OCI-LY1 (cell line): Measurements from ENCODE around the gene MAGI2.

ENCODE experiments used
- H2AFZ ChIP-seq: fragments of 200-600 bp; sonication (generic), shearing (Covaris generic); 2 replicates; pipeline ENCODE4 v1.6.0; 2014; ENCODE audit warnings: antibody characterized with exemption, mild to moderate bottlenecking, low read length
- H3F3A ChIP-seq: fragments of 200-600 bp; sonication (generic), shearing (Covaris generic); 2 replicates; pipeline ENCODE4 v1.6.0; 2014; ENCODE audit warnings: mild to moderate bottlenecking, antibody characterized with exemption, low read length, moderate library complexity; ENCODE audit not compliant: insufficient read depth
- H3K27ac ChIP-seq: fragments of 200-600 bp; sonication (generic); 2 replicates; pipeline ENCODE4 v1.5.1; 2014; ENCODE audit warnings: low read length, mixed run types, mild to moderate bottlenecking, low read depth; ENCODE audit not compliant: poor library complexity, severe bottlenecking
- H3K27me3 ChIP-seq: fragments of 200-600 bp; sonication (generic); 2 replicates; pipeline ENCODE4 v1.6.0; 2014; ENCODE audit warnings: antibody characterized with exemption, mild to moderate bottlenecking, low read length, moderate library complexity; ENCODE audit not compliant: insufficient read depth
- H3K36me3 ChIP-seq: fragments of 200-600 bp; sonication (generic); 2 replicates; pipeline ENCODE4 v1.6.1; 2014; ENCODE audit warnings: mild to moderate bottlenecking, antibody characterized with exemption, low read length, moderate library complexity, mixed read lengths; ENCODE audit not compliant: insufficient read depth
- H3K4me1 ChIP-seq: fragments of 200-600 bp; sonication (generic); 2 replicates; pipeline ENCODE4 v1.5.1; 2014; ENCODE audit warnings: mild to moderate bottlenecking, low read length, moderate library complexity; ENCODE audit not compliant: insufficient read depth, severe bottlenecking
- H3K4me2 ChIP-seq: fragments of 200-600 bp; sonication (generic), shearing (Covaris generic); 2 replicates; pipeline ENCODE4 v1.6.1; 2014; ENCODE audit warnings: low read length
- H3K4me3 ChIP-seq: fragments of 200-600 bp; sonication (generic); 2 replicates; pipeline ENCODE4 v1.5.1; 2014; ENCODE audit warnings: low read length, low read depth, mild to moderate bottlenecking, mixed read lengths; ENCODE audit not compliant: poor library complexity, severe bottlenecking
- H3K79me2 ChIP-seq: fragments of 200-600 bp; shearing (Covaris generic); 2 replicates; pipeline ENCODE4 v1.6.1; 2016; ENCODE audit warnings: mixed run types, low read length, mixed read lengths; ENCODE audit not compliant: insufficient read depth
- H3K9ac ChIP-seq: fragments of 200-600 bp; sonication (generic), shearing (Covaris generic); 2 replicates; pipeline ENCODE4 v1.6.1; 2014; ENCODE audit warnings: mild to moderate bottlenecking, low read length, mixed read lengths
- H3K9me2 ChIP-seq: fragments of 200-600 bp; sonication (generic), shearing (Covaris generic); 2 replicates; pipeline ENCODE4 v1.6.1; 2014; ENCODE audit warnings: low read depth, mild to moderate bottlenecking, low read length, mixed read lengths
- H3K9me3 ChIP-seq: fragments of 200-600 bp; shearing (Covaris generic); 2 replicates; pipeline ENCODE4 v1.6.1; 2014; ENCODE audit warnings: low read length, mixed read lengths
- H4K20me1 ChIP-seq: fragments of 200-600 bp; sonication (generic), shearing (Covaris generic); 2 replicates; pipeline ENCODE4 v1.6.0; 2016; ENCODE audit warnings: mild to moderate bottlenecking, low read length; ENCODE audit not compliant: insufficient read depth
- EZH2 ChIP-seq: fragments of 200-600 bp; sonication (generic), shearing (Covaris generic); IDR thresholded peaks from 2 replicates; pipeline ENCODE4 v1.8.0; 2017; ENCODE audit warnings: borderline replicate concordance, mixed run types, mild to moderate bottlenecking, antibody characterized with exemption, low read length, moderate library complexity, mixed read lengths
- TF ChIP-seq, protein P1 (sequence below): fragments of 200-600 bp; sonication (generic), shearing (Covaris generic); IDR thresholded peaks from 2 replicates; pipeline ENCODE4 v1.5.1; 2017; ENCODE audit warnings: mild to moderate bottlenecking, antibody characterized with exemption, low read length, moderate library complexity, mixed read lengths

Gene MAGI2

DNA sequence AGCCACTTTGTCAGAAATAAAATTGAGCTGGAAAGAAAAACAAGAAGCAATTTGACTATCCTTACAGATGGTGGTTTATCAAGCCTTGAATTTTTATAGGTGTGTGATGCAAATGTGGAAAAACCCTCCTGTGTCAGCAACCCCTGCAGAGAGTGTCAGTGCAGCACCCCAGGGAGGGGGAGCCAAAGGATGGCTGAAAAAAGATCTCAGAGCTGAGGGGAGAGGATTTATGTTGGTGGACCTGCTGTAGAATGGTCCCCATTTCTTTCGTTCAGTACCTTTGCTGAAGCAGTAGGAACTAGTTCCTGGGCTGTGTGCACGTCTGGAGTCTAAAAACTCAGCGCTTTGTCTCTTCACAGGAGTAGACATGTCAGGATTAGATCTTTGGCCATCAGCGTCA is 1415.9 kb downstream of the MAGI2 start:
- no peak overlapping the region for H3K9ac ChIP-seq
- H3K9me2 ChIP-seq, result no peaks in the 10 kb centered on the region
- no peaks in the 10 kb centered on the region for H3K9me3 ChIP-seq
- no peaks in the 10 kb centered on the region for H3K36me3 ChIP-seq
- H3K79me2 ChIP-seq, result no peaks in the 10 kb centered on the region
- no peak overlapping the region for H3K27ac ChIP-seq
- no peaks in the 10 kb centered on the region for H4K20me1 ChIP-seq
- no peak overlapping the region; the same call in 1 of the 2 replicates for H3K4me2 ChIP-seq
- no peak overlapping the region for H3K4me3 ChIP-seq
- no peak overlapping the region for H2AFZ ChIP-seq
- TF ChIP-seq EZH2, result no peak
- TF ChIP-seq, protein P1, sequence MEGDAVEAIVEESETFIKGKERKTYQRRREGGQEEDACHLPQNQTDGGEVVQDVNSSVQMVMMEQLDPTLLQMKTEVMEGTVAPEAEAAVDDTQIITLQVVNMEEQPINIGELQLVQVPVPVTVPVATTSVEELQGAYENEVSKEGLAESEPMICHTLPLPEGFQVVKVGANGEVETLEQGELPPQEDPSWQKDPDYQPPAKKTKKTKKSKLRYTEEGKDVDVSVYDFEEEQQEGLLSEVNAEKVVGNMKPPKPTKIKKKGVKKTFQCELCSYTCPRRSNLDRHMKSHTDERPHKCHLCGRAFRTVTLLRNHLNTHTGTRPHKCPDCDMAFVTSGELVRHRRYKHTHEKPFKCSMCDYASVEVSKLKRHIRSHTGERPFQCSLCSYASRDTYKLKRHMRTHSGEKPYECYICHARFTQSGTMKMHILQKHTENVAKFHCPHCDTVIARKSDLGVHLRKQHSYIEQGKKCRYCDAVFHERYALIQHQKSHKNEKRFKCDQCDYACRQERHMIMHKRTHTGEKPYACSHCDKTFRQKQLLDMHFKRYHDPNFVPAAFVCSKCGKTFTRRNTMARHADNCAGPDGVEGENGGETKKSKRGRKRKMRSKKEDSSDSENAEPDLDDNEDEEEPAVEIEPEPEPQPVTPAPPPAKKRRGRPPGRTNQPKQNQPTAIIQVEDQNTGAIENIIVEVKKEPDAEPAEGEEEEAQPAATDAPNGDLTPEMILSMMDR, result no peak
- no peaks in the 10 kb centered on the region for H3F3A ChIP-seq
- H3K4me1 ChIP-seq, result no peaks in the 10 kb centered on the region
- H3K27me3 ChIP-seq, result 0 out of 2 replicates have a peak, but pooled peaks cover 4% of the 10 kb centered on the region

GRCh38 chr7:78033410-78033809 is 1420.1 kb downstream of the MAGI2 start:
- Histone ChIP-seq H3K27me3 (peaks cover 8% of the 10 kb centered on the region; the same call in 1 of the 2 replicates), H3K4me1 (no peaks in the 10 kb centered on the region), H3K9me2 (no peaks in the 10 kb centered on the region), H3F3A (no peaks in the 10 kb centered on the region), H3K4me2 (no peak overlapping the region), H2AFZ (no peak overlapping the region), H3K4me3 (no peak overlapping the region), H3K27ac (no peak overlapping the region), H3K9ac (no peak overlapping the region), H4K20me1 (no peaks in the 10 kb centered on the region), H3K9me3 (no peaks in the 10 kb centered on the region), H3K36me3 (no peaks in the 10 kb centered on the region), H3K79me2 (no peaks in the 10 kb centered on the region)
- TF ChIP-seq EZH2, result no peak
- TF ChIP-seq, protein P1, result no peak

- Histone ChIP-seq H3K4me1 (no peaks in the 10 kb centered on the region), H3K9ac (no peak overlapping the region), H3K36me3 (no peaks in the 10 kb centered on the region), H3K4me2 (no peak overlapping the region), H2AFZ (no peak overlapping the region), H3K27me3 (peaks cover 4% of the 10 kb centered on the region; the same call in 1 of the 2 replicates), H4K20me1 (no peaks in the 10 kb centered on the region), H3K9me3 (no peaks in the 10 kb centered on the region), H3K9me2 (no peaks in the 10 kb centered on the region), H3F3A (no peaks in the 10 kb centered on the region), H3K27ac (no peak overlapping the region), H3K79me2 (no peaks in the 10 kb centered on the region), H3K4me3 (no peak overlapping the region)
- TF ChIP-seq EZH2, result no peak
- TF ChIP-seq, protein P1, result no peak
Observed at GRCh38 chr7:78026492-78026891, 1427.0 kb downstream of the MAGI2 start.
